A204.1 (cell line): ENCODE results near the gene TLR5.

ENCODE experiments used
- FAIRE-seq: peaks from 2 replicates; lab custom pipeline; 2012; peaks lifted over from hg19 to GRCh38; lab: Jason Lieb, UNC

Gene TLR5

GRCh38 chr1:223066415-223066814 lies 76.6 kb downstream of the TLR5 start:
- FAIRE-seq: no peak

GRCh38 chr1:223062177-223062576 lies 80.9 kb downstream of the TLR5 start:
- no peak for FAIRE-seq

GRCh38 chr1:223059526-223059925 lies 83.5 kb downstream of the TLR5 start:
- FAIRE-seq: no peak
